ENCODE measurements around the gene PLD6.

GRCh38 chr17:17227608-17228520 is 21.7 kb upstream of the PLD6 start:
- TF ChIP-seq CTCF (optimal IDR thresholded peaks at IDR 0.05 in 1 of 3, IDR thresholded peaks at IDR 0.05 in 1 of 3, conservative IDR thresholded peaks at IDR 0.05 in 1 of 3; ENCODE audit: extremely low read depth in 1 of 3, insufficient read depth in 2 of 3, low read length in 3 of 3) = no peak
- TF ChIP-seq EZH2 (IDR thresholded peaks at IDR 0.05; ENCODE audit: low read length) = no peak
